Uterus (tissue), 4 donors: ENCODE results near the gene PRELP. TPM values are rescaled to one million over a fixed set of nuclear protein-coding genes. Genes with fewer than 3 reads are reported as not detected.
A peak's percentile ranks its signal among the peaks of the same experiment; 100 is the strongest.

Experiments
- DNase-seq, 2 donors: peaks; one replicate each; pipeline ENCODE4 v3.0.0-alpha.2; 2019 to 2020
- H3K27ac ChIP-seq, 2 donors: fragments of 200-600 bp; sonication (generic); 1 replicate in 1 of 2; 2 replicates in 1 of 2; pipeline ENCODE4 v1.5.1; 2016 to 2018
- H3K27me3 ChIP-seq, 2 donors: fragments of 200-600 bp; sonication (generic); one replicate each; pipeline ENCODE4 v1.5.1; 2018 to 2019; ENCODE audit warnings: control low read depth in 1 of 2
- H3K36me3 ChIP-seq, 2 donors: fragments of 200-600 bp; sonication (generic); one replicate each; pipeline ENCODE4 v1.5.1; 2019; ENCODE audit warnings: control low read depth in 1 of 2
- H3K4me1 ChIP-seq, 2 donors: fragments of 200-600 bp; sonication (generic); one replicate each; pipeline ENCODE4 v1.5.1; 2018 to 2019; ENCODE audit warnings: control low read depth in 1 of 2
- H3K4me3 ChIP-seq, 2 donors: fragments of 200-600 bp; sonication (generic); 1 replicate in 1 of 2; 2 replicates in 1 of 2; pipeline ENCODE4 v1.5.1; 2018 to 2019; ENCODE audit warnings: mild to moderate bottlenecking in 1 of 2
- H3K9me3 ChIP-seq, 2 donors: fragments of 200-600 bp; sonication (generic); one replicate each; pipeline ENCODE4 v1.5.1; 2019; ENCODE audit warnings: control low read depth in 1 of 2
- POLR2A ChIP-seq, 2 donors: fragments of 450-650 bp; IDR thresholded peaks; one replicate each; pipeline ENCODE4 v1.6.1; 2016; ENCODE audit warnings: antibody characterized with exemption in 2 of 2, mild to moderate bottlenecking in 1 of 2, moderate library complexity in 1 of 2
- intact Hi-C: fragments of 100-400 bp; cut with DNase I; formaldehyde crosslinking; loops from one replicate; pipeline ENCODE4 v1.15.1; 2023; ENCODE audit warnings: low total_unique reads
- total RNA-seq, 4 donors: library from RNA; depleted of rRNA in 3 of 4; stranded (reverse); fragments of >200 nt in 3 of 4; gene quantifications; one replicate each; pipeline versions ENCODE4 v1.1.0 to v1.2.4, GENCODE V29; 2014 to 2023
- TF ChIP-seq, protein P1 (sequence below), 4 experiments: fragments of 200-600 bp in 2 of 4; fragments of 450-650 bp in 2 of 4; sonication (generic) in 2 of 4; IDR thresholded peaks; one replicate each; pipeline ENCODE4 v1.5.1; 2016 to 2019; ENCODE audit warnings: antibody characterized with exemption in 4 of 4, mild to moderate bottlenecking in 2 of 4, moderate library complexity in 1 of 4
- donor health status: DM: yes; HTN: yes; CAD: no.

PRELP gene
- total RNA-seq, 4 donors from 2014 or later, result 6.2 to 117 (median 56.6) TPM

DNA sequence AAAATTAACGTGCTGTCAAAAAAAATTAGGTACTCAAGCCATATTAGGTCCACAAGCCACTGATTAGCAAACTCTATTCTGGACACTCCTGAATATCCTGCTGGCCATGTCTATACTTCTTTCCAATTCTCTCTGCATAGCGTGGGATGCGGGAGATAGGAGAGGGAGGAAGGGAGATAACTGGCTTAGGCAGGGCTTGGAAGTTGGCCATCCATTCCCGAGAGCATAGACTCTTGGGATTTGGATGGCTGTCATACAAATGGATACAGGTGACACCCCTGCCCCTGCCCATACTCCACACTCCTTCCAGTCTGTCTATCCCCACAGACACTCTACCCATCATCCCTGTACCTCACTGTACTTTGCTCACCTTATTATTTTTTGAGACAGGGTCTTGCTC, 2.3 kb upstream of the PRELP start:
- H3K27ac ChIP-seq, result peak overlapping the region; percentile 91 to 98
- peaks cover 0 to 7% of the 10 kb centered on the region in 2 donors for H3K4me1 ChIP-seq
- H3K4me3 ChIP-seq, result no peak overlapping the region
- intact Hi-C loops, result no loop called here
- no peak for DNase-seq
- no peaks in the 10 kb centered on the region for H3K9me3 ChIP-seq
- H3K27me3 ChIP-seq, result no peaks in the 10 kb centered on the region
- no peak for TF ChIP-seq POLR2A (IDR thresholded peaks at IDR 0.05)
- TF ChIP-seq, protein P1, sequence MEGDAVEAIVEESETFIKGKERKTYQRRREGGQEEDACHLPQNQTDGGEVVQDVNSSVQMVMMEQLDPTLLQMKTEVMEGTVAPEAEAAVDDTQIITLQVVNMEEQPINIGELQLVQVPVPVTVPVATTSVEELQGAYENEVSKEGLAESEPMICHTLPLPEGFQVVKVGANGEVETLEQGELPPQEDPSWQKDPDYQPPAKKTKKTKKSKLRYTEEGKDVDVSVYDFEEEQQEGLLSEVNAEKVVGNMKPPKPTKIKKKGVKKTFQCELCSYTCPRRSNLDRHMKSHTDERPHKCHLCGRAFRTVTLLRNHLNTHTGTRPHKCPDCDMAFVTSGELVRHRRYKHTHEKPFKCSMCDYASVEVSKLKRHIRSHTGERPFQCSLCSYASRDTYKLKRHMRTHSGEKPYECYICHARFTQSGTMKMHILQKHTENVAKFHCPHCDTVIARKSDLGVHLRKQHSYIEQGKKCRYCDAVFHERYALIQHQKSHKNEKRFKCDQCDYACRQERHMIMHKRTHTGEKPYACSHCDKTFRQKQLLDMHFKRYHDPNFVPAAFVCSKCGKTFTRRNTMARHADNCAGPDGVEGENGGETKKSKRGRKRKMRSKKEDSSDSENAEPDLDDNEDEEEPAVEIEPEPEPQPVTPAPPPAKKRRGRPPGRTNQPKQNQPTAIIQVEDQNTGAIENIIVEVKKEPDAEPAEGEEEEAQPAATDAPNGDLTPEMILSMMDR (IDR thresholded peaks at IDR 0.05), result no peak
- H3K36me3 ChIP-seq, result no peaks in the 10 kb centered on the region

DNA sequence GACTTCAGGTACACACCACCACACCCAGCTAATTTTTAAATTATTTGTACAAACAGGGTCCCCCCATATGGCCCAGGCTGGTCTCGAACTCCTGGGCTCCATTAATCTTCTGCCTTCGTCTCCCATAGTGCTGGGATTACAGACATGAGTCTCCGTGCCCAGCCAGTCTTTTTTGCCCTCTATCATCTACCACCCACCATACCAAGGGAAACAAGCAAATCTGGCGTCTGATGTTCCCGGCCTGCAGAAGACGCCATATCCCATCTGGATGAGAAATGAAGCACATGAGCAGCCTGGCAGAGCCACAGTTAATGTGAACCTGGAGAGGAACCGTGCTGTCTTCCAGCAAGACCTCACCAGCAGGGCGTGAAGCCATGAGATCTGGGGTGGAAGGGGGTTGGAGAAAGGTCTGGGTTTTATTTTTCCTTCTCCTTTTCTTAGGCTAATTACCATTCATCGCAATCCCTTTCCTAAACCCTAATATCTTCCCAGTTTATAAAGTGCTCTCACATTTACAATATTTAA, 1.8 kb upstream of the PRELP start:
- Histone ChIP-seq H3K9me3 (no peaks in the 10 kb centered on the region), H3K36me3 (no peaks in the 10 kb centered on the region), H3K4me1 (peaks cover 0 to 7% of the 10 kb centered on the region in 2 donors), H3K4me3 (no peak overlapping the region), H3K27ac (peak overlapping the region; percentile 91 to 98), H3K27me3 (no peaks in the 10 kb centered on the region)
- intact Hi-C loops, result no loop called here
- TF ChIP-seq POLR2A (IDR thresholded peaks at IDR 0.05), result no peak
- TF ChIP-seq, protein P1 (IDR thresholded peaks at IDR 0.05), result no peak
- DNase-seq, result no peak

DNA sequence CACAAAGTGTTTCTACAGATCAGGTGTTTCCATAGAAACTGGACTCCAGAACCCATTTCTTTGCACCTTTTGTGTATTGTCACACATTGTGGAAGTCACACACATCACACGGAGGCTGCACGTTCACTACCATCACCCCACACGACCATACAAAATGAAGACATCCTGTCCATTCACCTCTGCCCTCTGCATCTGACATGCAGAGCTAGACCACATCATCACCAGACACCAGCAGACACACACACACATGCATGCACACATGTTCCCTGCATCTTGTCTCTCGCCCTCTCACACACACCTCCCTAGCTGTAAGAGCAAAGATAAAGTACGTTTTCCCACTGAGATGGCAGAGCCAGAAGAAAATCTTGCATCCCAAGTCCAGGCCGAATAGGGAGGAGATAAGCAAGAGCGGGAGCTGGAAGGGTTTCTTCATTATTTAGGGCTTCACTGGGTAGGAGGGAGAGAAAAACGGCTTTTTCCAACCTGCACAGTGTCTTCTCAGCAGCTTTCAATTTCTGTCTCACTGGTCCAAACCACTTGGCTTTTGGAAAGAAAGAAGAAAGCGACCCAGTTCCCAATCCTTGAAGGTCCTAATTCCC, 709 bp downstream of the PRELP start:
- intact Hi-C loops, result no loop called here
- H3K4me1 ChIP-seq, result peaks cover under 1 to 7% of the 10 kb centered on the region in 2 donors
- TF ChIP-seq, protein P1 (IDR thresholded peaks at IDR 0.05), result no peak
- TF ChIP-seq POLR2A (IDR thresholded peaks at IDR 0.05), result peak in 1 of 2 donors; percentile 19
- H3K4me3 ChIP-seq, result peak overlapping the region; percentile 64 to 68
- no peaks in the 10 kb centered on the region for H3K9me3 ChIP-seq
- peak overlapping the region; percentile 91 to 98 for H3K27ac ChIP-seq
- no peak for DNase-seq
- no peaks in the 10 kb centered on the region for H3K36me3 ChIP-seq
- no peaks in the 10 kb centered on the region for H3K27me3 ChIP-seq

DNA sequence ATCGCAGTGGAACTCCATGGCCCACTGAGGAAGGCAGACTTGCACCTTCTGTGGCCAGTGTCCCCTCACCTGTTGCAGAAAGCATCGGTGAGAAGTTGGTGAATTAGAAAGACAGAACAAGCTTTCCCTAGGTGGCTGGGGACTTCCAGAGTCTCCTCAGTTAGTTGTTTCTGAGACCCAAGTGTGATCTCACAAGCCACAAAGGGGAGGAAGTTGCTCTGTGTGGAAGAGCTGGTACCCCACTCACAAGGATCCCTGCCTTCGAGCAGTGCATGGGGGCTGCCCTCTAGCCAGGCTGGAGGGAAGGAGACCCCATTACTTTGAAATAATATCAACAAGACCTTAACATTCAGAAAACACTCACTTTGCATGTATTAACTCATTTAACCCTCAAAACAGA, 2.1 kb downstream of the PRELP start:
- intact Hi-C loops, result no loop called here
- no peaks in the 10 kb centered on the region for H3K27me3 ChIP-seq
- no peak for DNase-seq
- H3K4me3 ChIP-seq, result peak overlapping the region; percentile 64 to 68
- H3K4me1 ChIP-seq, result peaks cover 7 to 9% of the 10 kb centered on the region in 2 donors
- no peaks in the 10 kb centered on the region for H3K36me3 ChIP-seq
- TF ChIP-seq POLR2A (IDR thresholded peaks at IDR 0.05), result no peak
- TF ChIP-seq, protein P1 (IDR thresholded peaks at IDR 0.05), result no peak
- H3K27ac ChIP-seq, result peak overlapping the region; percentile 91 to 98
- H3K9me3 ChIP-seq, result no peaks in the 10 kb centered on the region

DNA sequence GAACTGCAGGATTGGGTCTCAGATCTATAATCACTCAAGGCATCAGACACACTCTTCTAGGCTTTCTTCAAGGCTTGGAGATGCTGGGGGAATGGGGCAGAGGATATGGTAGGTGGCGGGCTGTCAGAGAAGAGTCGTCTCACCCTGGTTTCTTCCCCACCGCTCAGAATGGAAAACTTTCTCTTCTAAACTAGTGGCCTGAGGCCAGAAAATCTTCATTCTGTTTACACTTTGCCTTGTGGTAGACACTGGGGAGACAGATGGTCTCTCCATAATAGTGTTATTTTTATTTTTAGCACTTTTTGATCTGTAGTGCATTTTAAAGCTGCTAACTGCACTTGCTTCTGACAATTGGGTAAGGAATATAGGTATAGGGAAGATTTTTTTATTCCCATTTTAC, 2.6 kb downstream of the PRELP start:
- DNase-seq, result no peak
- Histone ChIP-seq H3K27ac (peak overlapping the region; percentile 91 to 98), H3K4me3 (peak overlapping the region; percentile 64 to 68), H3K36me3 (no peaks in the 10 kb centered on the region), H3K27me3 (no peaks in the 10 kb centered on the region), H3K4me1 (peaks cover 5 to 9% of the 10 kb centered on the region in 2 donors), H3K9me3 (no peaks in the 10 kb centered on the region)
- intact Hi-C loops, result no loop called here
- no peak for TF ChIP-seq POLR2A (IDR thresholded peaks at IDR 0.05)
- TF ChIP-seq, protein P1 (IDR thresholded peaks at IDR 0.05), result no peak
